ENCODE measurements around the gene TPR.
A peak's percentile ranks its signal among the peaks of the same experiment; 100 is the strongest.

The TPR gene

GRCh38 chr1:186326009-186326408, 49.0 kb downstream of the TPR start:
- DNase-seq: no peak

DNA sequence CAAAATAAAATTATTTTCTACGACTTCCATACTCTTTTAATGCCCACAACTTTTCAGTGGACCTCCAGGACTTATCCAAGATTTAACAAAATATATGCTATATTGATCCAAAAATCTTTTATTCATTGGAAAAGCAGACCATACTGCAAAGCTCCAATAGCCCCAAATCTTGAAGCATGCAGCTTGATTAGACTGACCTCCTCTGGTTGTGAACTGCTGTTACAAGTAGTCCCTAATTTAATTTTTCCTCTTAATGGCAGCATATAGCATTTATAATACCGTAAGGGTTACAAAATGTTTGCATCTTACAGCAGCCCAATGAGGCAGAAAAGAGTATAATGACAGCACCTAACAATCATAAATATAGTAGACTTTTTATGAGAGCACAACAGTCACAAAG, 49.8 kb downstream of the TPR start:
- DNase-seq: peak; percentile 19

GRCh38 chr1:186323865-186324264, 51.2 kb downstream of the TPR start:
- no peak for DNase-seq

- DNase-seq: no peak
Observed at GRCh38 chr1:186315570-186315969, 59.5 kb downstream of the TPR start.

DNA sequence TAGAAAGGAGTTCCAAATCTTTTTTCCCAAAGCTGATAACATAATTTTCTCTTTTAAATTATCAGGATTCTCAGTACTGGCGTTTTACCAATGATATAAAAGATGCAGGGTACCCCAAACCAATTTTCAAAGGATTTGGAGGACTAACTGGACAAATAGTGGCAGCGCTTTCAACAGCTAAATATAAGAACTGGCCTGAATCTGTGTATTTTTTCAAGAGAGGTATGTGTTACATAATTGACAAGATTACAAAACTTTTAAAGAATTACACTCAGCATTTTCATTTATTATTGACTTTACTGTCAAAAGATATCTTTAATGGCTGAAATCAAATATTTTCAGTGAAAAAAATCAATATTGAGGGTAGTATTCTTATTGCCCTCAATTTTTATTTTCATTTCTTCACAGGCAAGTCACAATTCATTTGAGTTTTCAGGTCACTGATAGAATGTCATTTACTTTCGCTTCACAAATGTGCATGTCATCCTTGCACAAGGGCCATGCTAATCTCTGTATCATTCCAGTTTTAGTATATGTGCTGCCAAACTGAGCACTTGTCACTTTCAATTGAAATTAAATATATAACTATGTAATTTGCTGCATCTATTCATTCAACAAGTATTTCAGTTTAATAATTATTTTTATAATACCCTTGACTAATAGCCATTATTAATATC, 63.5 kb downstream of the TPR start:
- DNase-seq: no peak

DNA sequence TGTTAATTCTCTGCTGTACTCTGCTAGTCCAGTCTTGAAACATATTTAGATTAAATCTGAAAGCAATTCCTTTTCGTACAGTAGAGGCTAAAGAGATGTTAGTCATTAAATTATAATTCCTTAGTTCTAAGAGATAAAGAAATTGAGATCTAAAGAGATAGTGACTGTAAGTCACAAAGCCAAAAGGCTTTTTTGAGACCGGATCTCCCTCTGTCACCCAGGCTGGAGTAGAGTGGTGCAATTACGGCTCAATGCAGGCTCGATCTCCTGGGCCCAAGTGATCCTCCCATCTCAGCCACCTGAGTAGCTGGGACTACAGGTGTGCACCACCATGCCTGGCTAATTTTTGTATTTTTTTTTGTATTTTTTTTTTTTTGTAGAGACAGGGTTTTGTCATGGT, 64.7 kb downstream of the TPR start:
- DNase-seq: no peak

GRCh38 chr1:186308264-186309060, 66.6 kb downstream of the TPR start:
- no peak for DNase-seq

DNA sequence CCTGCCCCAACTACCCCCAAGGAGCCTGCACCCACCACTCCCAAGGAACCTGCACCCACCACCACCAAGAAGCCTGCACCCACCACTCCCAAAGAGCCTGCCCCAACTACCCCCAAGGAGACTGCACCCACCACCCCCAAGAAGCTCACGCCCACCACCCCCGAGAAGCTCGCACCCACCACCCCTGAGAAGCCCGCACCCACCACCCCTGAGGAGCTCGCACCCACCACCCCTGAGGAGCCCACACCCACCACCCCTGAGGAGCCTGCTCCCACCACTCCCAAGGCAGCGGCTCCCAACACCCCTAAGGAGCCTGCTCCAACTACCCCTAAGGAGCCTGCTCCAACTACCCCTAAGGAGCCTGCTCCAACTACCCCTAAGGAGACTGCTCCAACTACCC, 67.6 kb downstream of the TPR start:
- no peak for DNase-seq

DNA sequence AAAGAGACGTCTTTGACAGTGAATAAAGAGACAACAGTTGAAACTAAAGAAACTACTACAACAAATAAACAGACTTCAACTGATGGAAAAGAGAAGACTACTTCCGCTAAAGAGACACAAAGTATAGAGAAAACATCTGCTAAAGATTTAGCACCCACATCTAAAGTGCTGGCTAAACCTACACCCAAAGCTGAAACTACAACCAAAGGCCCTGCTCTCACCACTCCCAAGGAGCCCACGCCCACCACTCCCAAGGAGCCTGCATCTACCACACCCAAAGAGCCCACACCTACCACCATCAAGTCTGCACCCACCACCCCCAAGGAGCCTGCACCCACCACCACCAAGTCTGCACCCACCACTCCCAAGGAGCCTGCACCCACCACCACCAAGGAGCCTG, 68.5 kb downstream of the TPR start:
- DNase-seq: no peak

DNA sequence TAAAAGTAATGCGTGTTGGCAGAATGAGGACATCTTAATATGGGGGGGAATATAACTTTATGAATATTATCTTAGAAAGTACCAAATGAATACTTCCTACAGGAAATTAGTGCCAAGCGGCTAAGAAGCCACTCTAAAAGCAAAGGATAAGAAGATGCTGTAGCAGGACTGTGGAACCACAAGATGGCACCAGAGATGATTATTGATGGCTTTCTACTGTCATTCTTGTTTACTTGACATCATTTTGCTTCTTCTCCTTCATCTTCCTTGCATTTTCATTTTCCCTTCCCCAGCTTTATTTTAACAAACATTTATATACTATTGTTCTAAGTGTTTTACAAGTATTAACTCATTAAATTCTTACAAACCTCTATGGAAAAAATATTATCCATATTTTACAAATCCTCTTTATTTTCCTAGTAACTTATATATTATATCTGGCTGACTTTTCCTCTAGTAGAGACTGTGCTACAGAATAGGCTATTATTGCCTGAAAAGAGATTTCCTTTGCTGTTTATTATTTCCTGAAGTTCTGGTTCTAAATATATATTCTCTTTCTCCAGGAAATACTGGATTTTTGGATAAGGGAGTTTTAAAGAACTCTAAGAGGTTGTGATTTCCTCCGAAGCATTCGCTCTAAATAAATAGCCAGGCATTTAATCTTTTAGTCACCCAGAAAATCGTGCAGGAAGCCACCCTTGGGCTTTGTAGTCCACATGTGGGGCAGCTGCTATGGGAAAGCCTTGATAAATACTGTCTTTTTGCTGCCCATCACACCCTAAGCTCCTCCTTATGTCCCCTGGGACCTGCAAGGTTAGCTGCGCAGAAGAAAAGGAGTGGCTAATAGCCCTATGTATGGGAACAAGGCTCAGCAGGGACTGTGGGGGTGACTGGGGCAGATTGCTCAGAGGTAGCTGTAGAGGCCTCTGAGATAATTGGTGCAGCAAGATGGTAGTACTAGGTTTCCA, 69.8 kb downstream of the TPR start:
- peak; percentile 43 for DNase-seq

DNA sequence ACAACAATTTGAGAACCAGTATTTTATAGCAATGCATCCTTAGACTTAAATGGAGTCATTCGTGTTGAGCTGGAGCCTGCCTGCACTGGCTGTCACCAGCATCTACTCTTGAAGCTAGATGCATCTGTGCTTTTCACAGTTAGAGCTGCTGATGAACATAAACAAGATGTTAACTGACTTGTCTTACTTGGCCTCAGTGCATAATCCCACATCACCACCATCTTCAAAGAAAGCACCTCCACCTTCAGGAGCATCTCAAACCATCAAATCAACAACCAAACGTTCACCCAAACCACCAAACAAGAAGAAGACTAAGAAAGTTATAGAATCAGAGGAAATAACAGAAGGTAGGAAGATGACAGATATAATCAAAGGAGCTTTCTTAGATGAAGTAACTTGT, 71.1 kb downstream of the TPR start:
- peak; percentile 30 for DNase-seq

DNA sequence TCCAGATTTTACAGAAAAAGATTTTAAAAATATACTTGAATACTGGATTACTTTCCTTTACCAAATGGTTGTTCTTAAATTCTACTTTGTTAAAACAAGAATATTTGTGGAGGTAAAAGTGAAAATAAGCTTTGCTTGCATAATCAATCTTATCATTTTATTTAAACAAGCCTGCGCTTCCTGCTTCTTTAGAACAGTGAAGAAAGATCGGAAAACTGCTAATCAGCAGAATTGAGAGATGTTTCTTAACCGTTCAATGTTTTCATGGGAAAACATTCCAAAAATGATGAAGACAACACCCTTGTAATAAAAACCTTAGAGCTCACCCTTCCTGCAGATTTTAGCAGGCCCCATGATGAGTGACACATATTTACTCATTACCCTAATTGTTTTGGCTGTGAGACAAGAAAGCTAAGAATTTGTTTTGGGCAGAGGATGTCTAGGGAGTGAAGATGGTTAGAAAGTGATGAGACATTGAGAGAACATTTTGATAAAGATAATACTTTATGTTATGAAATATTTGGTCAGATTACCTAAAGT, 72.6 kb downstream of the TPR start:
- DNase-seq: no peak

- no peak for DNase-seq
Observed at GRCh38 chr1:186301448-186301847, 73.6 kb downstream of the TPR start.

GRCh38 chr1:186300056-186300455, 75.0 kb downstream of the TPR start:
- no peak for DNase-seq

- no peak for DNase-seq
Observed at GRCh38 chr1:186299570-186299969, 75.5 kb downstream of the TPR start.

DNA sequence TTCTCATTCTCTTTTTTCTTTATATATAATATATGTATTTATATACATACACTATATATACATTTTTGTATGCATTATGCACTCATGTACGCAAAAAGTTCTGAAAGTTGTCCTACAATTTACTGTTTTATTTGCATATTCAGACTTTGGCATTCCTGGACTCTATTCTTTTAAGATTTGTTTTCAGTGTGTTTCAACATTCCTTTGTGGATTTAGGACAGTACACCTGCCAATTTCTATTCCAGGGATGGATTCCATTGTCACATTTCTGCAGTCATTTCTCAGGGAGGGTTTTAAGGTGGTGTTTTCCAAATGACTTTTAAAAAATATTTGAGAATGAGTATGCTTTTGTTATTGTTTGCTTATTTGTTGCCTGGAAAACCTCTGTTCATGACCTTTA, 76.2 kb downstream of the TPR start:
- DNase-seq: no peak

GRCh38 chr1:186297439-186298045, 77.5 kb downstream of the TPR start:
- DNase-seq: no peak

GRCh38 chr1:186295980-186296379, 79.1 kb downstream of the TPR start, which contains the start of gene PRG4:
PRG4 (plus strand) TSS chr1:186296279.
- DNase-seq: no peak

DNA sequence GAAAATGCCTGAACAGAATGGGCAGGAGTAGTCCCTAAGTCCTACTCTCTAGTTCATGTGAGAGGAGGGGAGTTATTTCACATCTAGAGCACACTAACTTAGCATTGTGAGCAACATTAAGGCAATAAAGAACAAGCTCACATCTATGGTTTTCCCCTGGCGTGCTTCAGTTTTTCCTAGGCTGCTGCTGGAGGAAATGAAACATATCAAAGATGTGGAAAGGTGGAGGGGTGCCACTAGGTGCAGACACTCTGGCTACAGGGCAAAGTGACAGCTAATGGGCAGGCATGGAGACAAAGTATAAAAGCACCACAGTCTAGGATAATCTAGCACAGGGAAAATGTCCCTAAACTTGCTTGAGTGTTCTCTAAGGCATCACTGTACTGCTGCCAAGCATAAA, 82.2 kb downstream of the TPR start:
- DNase-seq: no peak

DNA sequence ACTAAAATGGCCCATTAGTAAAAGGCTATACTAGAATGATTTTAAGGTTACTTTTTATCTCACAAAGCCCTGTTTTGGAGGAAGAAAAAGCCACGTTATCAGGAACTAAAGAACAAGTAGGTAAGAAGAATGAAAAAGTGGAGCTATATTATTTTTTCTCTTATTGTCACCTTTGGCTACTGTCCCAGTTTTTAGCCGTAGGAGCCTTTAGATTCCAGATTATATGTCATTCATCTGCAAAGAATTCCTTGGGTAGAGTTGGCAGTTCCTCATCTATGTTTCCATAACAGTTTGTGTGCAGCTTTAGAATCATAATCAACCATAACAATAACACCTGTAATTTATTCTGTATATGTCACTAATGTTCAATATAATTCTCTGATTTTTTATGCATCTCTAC, 83.8 kb downstream of the TPR start:
- DNase-seq: no peak

- DNase-seq: no peak
Observed at GRCh38 chr1:186289943-186290545, 85.0 kb downstream of the TPR start.

GRCh38 chr1:186286615-186287315, 88.3 kb downstream of the TPR start:
- DNase-seq: no peak

Measured in CD4-positive, alpha-beta T cell treated with Interleukin-12 subunit alpha and Interleukin-12 subunit beta, for 1 hour (primary cell).